ENCODE measurements around the gene EIF2S2.

The EIF2S2 gene

DNA sequence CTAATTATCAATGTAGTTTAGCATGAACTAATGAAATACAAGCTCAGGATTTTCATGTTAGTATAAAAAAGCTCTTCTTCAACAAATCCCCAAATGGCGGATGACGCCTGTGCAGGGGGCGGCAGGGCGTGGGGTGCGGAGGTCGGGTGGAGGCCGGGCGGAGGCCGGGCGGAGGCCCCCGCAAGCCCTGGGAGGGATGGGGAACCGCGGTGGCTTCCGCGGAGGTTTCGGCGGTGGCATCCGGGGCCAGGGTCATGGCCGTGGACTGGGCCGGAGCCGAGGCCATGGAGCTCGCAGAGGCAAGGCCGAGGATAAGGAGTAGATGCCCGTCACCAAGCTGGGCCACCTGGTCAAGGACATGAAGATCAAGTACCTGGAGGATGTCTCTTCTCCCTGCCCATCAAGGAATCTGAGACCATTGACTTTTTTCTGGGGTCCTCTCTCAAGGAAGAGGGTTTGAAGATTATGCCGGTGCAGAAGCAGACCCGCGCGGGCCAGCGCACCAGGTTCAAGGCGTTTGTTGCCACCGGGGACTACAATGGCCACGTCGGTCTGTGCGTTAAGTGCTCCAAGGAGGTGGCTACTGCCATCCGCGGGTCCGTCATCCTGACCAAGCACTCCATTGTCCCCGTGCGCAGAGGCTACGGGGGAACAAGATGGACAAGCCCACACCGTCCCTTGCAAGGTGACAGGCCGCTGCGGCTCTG is 10.4 kb upstream of the EIF2S2 start:
- DNase-seq (ENCODE audit: low spot score): no peak

DNA sequence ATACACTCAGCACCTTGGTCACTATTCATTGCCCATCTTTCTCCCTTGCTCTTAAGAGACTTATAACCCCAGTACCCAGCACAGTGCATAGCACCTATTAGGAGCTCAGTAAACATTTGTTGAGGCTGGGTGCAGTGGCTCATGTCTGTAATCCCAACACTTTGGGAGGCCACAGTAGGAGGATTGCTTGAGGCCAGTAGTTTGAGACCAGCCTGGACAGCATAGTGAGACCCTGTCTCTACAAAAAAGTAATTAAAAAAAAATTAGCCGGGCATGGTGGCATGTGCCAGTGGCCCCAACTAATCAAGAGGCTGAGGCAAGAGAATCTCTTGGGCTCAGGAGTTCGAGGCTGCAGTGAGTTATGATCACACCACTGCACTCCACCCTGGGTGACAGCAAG is 8.2 kb upstream of the EIF2S2 start:
- no peak for DNase-seq (ENCODE audit: low spot score)

DNA sequence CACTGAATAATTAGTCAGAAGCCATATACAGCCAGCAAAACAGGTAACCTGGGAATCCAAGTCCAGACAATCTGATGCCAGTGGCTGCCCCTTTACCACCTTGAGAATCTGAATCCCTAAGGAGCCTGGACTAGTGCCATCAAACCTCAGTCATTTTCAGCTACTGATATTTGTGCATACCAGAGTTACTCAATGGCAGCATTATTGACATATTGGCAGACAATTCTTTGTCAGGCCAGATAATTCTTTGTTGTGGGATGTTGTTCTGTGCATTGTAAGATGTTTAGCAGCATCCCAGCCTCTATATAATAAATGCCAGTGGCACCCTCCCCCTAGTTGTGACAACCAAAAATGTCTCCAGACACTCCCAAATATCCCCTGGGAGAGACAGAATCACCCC is 3.2 kb upstream of the EIF2S2 start:
- no peak for DNase-seq (ENCODE audit: low spot score)

DNA sequence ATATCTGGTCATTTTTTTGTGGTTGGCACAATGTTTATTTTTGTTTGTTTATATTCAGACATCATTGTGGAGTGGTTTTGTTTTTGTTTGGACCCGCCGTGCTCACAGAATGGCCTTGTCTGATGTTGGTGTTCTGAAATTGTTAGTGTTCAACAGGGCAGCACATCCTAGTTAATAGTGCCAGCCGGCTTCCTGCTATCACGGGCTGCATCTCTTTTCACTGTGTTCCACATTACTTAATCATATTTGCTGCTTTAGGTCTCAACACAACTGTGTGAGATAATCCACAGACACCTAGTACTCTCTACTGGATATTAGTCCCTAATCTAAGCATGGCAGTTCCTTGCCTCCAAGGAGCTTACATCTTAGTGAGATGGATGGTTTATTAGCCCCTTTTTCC is 2.8 kb upstream of the EIF2S2 start:
- no peak for DNase-seq (ENCODE audit: low spot score)

DNA sequence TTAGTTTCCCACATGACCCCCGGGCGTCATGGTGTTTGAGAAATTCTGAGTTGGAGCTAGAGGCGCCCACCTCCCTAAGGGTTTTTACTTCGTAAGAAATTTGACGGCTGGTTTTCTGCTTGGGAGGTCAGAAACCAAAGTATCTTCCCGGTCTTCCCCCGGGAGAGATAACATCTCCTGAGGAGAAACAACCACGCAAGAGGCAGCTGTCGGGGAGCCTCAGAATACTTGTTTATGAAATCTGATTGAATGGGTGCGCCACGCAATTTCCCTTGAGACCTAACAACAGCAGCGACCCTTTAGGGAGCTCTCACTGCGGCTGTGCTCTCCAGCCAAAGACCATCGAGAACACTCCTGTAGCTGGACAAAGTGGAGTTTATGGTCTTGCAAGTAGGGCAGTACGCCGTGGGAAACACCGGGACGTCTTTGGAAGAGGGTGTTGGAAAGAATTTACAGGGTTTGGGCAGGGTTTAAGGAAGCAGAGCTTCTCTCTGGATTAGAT is 608 bp upstream of the EIF2S2 start:
- DNase-seq (ENCODE audit: low spot score): no peak

DNA sequence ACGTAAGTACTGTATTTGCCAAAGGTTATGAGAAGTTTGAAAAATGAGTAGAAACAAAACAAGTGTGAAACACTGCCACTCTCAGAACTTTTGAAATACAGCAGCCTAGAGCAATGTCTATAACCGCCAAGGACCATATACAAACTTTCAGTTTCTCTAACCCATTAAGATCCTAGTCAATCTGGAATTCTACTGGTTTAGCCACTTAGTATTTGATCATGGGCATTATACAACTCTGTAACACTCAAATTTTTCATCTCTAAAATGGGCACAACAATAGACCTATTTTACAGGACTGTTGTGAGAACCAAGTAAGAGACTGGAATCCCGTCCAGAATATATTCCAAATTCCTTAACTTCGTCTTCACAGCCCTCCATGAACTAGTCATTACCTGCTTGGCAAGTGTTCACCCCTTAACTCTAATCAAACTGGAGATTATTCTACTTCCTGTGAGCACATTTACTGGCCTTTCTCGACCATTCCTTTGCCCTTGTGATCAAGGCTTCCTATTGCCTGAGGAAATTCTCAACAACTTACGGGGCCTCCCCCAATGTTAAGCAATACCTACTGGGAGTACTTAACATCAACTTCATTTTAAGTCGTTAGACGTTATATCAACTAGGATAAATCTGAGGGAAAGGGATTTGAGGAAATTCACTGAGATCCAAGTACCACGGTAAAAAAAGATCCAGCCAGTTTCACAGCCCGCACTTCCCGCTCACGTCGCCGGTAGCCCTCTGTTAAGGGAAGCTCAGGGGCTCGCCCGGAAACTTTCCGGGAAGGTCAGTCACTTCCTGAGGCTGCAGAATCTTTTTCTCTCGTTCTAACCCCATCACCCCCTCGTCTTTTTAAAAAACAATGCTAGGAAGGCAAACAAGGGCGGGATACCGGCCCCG is 1.1 kb downstream of the EIF2S2 start:
- DNase-seq (ENCODE audit: low spot score): no peak

DNA sequence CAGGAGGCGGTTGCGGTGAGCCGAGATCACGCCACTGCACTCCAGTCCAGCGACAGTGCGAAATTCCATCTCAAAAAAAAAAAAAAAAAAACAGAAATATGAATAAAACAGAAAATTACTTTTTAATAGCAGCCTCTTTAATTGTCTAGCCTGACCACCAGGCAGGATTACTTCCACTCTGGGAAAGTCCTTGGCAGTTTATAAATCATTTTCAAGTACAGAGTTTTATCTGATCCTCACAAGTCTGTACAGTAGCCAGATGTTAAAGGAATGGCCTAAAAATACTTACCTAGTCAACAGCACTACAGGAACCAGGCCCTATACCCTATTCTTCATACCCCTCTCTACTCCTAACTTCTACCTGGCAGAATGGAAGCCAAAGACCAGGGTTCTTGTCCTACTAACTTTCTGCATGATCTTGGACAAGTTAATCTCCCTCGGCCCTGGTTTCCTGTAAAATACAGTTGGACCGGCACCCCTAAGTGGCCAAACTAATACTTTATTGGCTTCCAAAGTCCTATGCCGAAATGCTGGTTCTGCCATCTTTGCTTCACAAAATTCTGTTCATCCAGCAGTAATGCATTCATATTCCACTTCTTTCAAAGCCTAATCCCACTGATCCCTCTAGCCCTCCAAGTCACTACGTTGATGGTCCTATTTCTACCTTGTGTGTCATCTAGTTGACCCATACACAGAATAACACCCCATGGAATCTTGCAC is 1.9 kb downstream of the EIF2S2 start:
- no peak for DNase-seq (ENCODE audit: low spot score)

DNA sequence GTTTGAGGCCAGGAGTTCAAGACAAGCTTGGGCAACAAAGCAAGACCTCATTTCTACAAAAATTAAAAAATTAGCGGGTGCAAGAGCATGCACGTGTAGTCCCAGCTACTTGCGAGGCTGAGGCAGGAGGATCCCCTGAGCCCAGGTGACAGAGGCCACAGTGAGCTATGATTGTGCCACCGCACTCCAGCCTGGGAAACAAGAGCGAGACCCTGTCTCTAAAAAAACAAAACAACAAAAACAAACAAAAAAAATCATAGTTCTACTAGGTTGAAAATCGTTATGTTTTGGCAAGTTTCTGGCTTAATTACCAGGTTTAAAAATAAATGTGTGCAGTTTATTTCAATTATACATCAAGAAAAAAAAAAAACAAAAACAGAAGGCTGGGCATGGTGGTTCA is 2.6 kb downstream of the EIF2S2 start:
- DNase-seq (ENCODE audit: low spot score): no peak

DNA sequence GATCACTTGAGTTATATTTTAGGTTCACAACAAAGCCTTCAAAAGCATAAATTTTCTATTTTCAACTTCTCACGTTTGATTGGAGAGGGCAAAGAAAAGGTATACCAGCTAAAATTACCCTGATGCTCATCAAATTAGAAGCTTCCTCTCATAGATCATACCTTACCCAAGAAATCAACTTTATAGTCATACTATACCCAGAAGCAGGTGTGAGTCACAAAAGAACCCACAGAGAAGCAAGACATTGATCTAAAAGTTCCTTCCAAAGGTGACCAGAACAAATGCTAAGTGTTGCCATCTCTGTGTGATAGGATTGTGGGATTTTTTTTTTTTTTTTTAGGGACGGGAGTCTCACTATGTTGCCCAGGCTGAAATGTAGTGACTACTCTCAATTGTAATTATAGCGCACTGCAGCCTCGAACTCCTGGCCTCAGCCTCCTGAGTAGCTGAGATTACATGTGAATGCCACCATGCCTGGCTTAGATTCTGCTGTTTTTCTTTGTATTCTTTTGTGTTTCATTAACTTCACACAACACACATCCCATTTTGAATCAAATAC is 3.3 kb downstream of the EIF2S2 start:
- no peak for DNase-seq (ENCODE audit: low spot score)

DNA sequence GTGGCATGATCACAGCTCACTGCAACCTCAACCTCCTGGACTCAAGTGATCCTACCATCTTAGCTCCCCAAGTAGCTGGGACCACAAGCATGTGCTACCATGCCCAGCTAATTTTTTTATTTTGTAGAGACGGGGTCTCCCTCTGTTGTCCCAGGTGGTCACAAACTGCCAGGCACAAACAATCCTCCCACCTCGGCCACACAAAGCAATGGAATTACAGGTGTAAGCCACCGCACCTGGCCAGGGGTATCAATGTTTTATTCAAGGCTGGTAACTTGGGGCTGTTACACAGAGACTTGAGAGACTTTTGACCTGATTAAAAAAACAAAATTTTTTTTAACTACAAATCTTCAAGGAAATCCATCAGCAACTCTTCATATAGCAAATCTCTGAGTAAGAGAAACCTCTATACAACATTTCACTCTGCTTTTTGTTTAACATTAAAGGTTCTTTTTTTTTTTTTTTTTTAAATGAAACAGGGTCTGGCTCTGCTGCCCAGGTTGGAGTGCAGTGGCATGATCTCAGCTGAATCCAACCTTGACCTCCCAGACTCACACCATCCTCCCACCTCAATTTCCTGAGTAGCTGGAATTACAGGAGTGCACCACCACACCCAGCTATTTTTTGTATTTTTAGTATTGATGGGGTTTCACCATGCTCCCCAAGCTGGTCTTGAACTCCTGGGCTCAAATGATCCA is 5.9 kb downstream of the EIF2S2 start:
- no peak for DNase-seq (ENCODE audit: low spot score)

DNA sequence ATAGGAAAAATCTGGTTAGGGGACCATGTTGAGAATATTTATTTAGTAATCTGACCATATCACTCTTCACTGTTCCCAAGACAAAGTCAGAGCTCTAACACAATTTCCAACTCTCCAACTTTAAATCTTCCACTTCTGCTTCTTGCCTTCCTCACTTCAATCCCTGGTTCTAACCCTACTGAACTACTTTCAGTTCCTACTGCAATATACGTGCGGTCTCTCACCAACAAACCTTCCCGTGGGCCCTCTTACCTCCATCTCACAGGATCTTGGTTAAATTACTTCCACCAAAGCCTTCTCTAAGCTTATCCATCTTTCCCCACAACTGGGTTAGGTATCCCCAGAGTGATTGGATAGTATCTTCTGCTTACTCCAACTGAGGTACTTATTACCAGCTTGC is 8.0 kb downstream of the EIF2S2 start:
- DNase-seq (ENCODE audit: low spot score): no peak

DNA sequence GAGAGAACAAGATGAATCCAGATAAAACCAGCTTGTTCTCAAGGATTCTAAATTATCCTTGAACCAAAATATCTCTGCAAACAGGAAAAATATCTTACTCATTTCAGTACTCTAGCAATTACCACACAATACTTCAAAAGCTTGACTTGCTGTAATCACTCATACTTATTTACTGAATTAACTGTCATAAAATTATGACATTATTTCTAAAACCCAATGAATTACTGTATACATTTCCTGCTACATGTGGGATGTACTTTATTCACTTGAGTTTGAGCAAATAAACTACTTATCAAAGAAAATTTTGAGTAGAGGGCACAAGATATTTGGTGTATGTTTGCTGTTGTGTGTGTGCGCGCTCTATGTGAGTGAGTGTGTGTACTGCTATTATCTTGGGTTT is 9.7 kb downstream of the EIF2S2 start:
- DNase-seq (ENCODE audit: low spot score): no peak

DNA sequence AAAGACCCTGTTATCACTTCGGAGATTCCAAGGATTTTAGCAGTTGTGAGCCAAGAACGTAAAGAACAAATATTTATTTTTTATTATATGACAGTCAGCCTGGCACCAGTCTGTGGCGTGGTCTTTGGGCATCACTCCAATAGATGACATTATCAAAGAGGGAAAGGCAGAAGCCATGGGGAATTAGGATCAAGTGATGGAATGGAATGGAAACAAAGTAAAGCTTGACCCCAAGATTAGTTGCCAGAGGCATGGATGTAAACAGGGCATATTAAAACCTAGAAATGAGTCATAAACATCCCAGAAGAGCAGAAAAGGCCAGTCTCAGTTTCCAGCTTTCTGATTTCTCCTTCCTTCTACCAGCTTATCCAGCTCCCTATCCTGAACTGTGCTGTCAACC is 11.5 kb downstream of the EIF2S2 start:
- no peak for DNase-seq (ENCODE audit: low spot score)

DNA sequence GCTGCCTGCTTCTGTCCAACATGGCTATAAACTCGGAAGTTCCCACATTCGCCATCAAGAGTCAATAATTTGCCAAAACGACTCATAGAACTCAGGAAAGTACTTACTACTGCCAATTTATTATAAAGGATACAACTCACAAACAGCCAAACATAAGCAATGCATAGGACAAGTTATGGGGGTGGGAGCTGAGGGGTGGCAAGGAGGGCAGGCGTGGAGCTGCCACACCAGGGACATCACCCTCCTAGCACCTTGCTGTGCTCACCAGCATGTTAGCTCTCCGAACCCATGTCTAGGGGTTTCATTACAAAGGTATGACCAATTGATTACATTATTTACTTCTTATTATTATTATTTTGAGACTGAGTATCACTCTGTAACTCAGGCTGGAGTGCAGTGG is 12.4 kb downstream of the EIF2S2 start:
- DNase-seq (ENCODE audit: low spot score): no peak

DNA sequence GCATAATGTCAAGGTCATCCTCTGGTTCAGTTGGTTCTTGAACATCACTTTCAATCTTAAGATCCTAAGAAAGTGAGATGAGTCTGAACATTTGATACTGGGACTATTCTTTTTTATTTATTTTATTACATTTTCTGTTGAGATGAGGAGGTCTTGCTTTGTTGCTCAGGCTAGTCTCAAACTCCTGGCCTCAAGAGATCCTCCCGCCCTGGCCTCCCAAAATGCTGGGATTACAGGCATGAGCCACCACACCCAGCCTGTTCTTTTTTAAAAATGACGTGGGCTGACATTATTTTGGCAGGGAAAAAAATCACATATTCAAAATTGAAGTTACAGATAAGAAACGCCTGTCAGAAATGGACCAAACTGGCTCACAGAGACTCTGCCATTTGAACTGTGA is 13.5 kb downstream of the EIF2S2 start:
- DNase-seq (ENCODE audit: low spot score): no peak

DNA sequence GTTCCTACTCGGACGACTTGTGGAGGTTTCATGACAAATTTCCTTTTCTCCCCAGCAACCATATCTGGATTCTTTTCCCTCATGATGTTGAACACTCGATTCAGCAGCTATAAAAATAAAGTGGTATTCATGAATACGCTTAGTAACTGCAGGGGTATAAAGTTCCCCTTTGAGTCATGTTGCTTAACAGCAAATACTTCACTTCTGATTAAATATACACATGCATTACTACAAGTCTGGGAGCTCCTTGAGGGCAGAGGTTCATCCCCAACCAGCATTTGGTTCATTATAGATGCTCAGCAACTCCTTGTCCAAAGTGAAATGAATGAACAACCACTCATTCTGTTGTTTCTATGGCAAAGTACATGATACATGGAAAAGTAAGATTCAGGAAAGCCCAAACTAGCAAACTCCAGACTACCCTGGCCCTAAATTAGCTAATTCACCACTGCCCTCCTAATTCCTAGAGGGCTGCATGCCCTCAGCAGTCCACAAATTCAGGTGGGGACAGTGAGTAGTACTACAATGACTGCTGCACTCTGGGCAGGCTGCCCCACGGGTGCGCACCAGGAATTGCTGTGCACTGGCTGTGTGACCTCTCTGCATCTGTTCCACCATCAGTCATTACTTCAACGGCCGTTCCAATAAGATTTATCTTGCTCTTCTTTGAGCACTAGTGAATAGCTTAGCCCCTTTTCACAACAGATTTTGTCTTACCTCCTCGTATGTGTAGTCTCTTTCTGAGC is 15.2 kb downstream of the EIF2S2 start:
- no peak for DNase-seq (ENCODE audit: low spot score)

DNA sequence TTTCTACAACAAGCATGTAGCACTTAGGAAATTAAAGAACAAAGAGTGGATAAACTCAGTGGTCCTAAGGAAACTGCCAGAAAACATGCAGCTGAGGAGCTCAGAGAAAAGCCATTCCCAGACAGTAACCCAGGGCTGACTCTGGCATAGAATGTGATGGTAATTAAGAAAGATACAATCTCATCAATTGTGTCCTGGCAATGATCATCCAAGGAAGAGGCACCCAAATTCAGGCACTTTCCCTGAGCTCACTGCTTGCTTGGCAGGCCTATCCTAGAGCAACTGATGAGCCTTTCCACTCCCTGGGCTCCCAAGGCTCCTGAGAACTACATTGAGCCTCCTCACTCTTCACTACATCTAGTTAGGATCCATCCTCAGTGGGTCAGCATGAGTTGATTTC is 16.2 kb downstream of the EIF2S2 start:
- DNase-seq (ENCODE audit: low spot score): no peak

DNA sequence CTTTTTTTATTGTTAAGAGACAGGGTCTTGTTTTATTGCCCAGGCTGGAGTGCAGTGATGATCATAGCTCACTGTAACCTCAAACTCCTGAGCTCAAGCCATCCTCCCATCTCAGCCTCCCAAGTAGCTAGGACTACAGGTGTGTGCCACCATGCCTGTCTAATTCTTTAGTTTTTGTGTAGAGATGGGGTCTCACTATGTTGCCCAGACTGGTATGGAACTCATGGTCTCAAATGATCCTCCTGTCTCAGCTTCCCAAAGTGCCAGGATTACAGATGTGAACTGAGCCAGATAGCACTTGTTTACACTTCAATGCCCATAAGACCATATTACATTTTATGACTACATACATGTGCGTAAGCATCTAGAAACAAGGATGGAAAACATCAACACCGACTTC is 18.1 kb downstream of the EIF2S2 start:
- DNase-seq (ENCODE audit: low spot score): no peak

DNA sequence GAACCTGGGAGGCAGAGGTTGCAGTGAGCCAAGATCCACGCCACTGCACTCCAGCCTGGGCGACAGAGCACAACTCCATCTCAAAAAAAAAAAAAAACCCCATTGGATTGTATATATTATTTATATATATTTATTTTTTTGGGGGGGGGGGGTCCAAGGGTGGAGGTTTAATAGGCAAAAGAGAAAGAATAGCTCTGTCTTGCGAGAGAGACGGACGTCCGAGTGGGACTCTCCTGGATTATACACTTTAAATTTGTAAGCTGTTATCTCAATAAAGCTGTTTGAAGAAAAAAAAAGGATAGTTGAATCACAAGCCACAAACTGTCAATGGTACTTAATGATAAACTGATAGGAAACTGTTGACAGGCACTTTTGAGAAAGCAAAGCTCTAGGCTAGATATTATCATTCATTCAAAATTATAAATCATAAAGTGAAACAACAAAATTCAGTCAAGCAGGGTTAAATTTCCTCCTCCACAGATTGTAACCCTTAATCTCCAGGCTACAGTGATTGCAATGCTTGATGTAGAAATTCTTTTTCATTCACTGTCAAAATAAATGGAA is 20.3 kb downstream of the EIF2S2 start:
- no peak for DNase-seq (ENCODE audit: low spot score)

DNA sequence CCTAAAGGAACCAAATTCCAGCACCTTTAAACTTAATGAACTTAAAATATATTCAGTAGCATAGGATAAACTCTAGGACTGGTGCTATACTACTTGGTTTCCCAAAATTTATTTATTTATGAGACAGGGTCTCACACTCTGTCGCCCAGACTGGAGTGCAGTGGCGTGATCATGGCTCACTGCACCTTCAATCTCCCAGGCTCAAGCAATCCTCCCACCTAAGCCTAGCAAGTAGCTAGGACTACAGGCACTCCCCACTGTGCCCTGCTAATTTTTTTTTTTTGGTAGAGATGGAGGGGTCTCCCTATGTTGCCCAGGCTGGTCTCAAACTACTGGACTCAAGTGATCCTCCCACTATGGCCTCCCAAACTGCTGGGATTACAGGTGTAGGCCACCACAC is 21.4 kb downstream of the EIF2S2 start:
- no peak for DNase-seq (ENCODE audit: low spot score)
